Endodermal cell (in vitro differentiated cells): ENCODE data around the gene CASQ2. TPM values are rescaled to one million over a fixed set of nuclear protein-coding genes. Genes with fewer than 3 reads are reported as not detected.

Experiments used
- DNase-seq: peaks from one replicate; pipeline ENCODE4 v3.0.0-alpha.2; 2017
- H3K27ac ChIP-seq: 2 replicates; pipeline ENCODE4 v1.5.1; 2013; ENCODE audit warnings: mild to moderate bottlenecking, low read depth, low read length, moderate library complexity
- H3K27me3 ChIP-seq: 2 replicates; pipeline ENCODE4 v1.6.1; 2013; ENCODE audit warnings: mild to moderate bottlenecking, low read length, moderate library complexity; ENCODE audit not compliant: insufficient read depth, control insufficient read depth, poor library complexity, severe bottlenecking
- H3K36me3 ChIP-seq: 2 replicates; pipeline ENCODE4 v1.7.0; 2013; ENCODE audit warnings: mild to moderate bottlenecking, low read length, moderate library complexity; ENCODE audit not compliant: control insufficient read depth, insufficient read depth
- H3K4me1 ChIP-seq: one replicate; pipeline ENCODE4 v1.7.0; 2013; ENCODE audit warnings: low read length; ENCODE audit not compliant: control insufficient read depth, insufficient read depth
- H3K4me3 ChIP-seq: 2 replicates; pipeline ENCODE4 v1.5.1; 2013; ENCODE audit warnings: mild to moderate bottlenecking, low read length, moderate library complexity
- H3K9ac ChIP-seq: 2 replicates; pipeline ENCODE4 v1.6.1; 2013; ENCODE audit warnings: mild to moderate bottlenecking, low read length, moderate library complexity; ENCODE audit not compliant: poor library complexity, severe bottlenecking; ENCODE audit errors: extremely low read depth
- H3K9me3 ChIP-seq: 2 replicates; pipeline ENCODE4 v1.6.1; 2013; ENCODE audit warnings: mild to moderate bottlenecking, low read length, moderate library complexity; ENCODE audit not compliant: control insufficient read depth
- H3K27ac Mint-ChIP-seq: 2 replicates; pipeline ENCODE4 v1.8.0; 2020; ENCODE audit warnings: mixed read lengths
- H3K27me3 Mint-ChIP-seq: 2 replicates; pipeline ENCODE4 v1.8.0; 2021; ENCODE audit warnings: mild to moderate bottlenecking, mixed read lengths; ENCODE audit not compliant: insufficient read depth
- H3K36me3 Mint-ChIP-seq: 2 replicates; pipeline ENCODE4 v1.8.0; 2020; ENCODE audit warnings: low read depth, mixed read lengths
- H3K4me1 Mint-ChIP-seq: 2 replicates; pipeline ENCODE4 v1.8.0; 2020; ENCODE audit warnings: mixed read lengths
- H3K4me3 Mint-ChIP-seq: 2 replicates; pipeline ENCODE4 v1.8.0; 2020; ENCODE audit warnings: mild to moderate bottlenecking, moderate library complexity, mixed read lengths
- H3K9me3 Mint-ChIP-seq: 2 replicates; pipeline ENCODE4 v1.8.0; 2020; ENCODE audit warnings: mild to moderate bottlenecking, mixed read lengths
- WGBS, 2 experiments: methylation state at CpG; one replicate each; pipeline versions ENCODE4 v1.1.5 to v1.1.7; 2013; ENCODE audit warnings: missing lambda C conversion rate in 2 of 2, mixed read lengths in 1 of 2; ENCODE audit not compliant: insufficient coverage in 1 of 2, insufficient read length in 1 of 2; 5-methylcytosine and 5-hydroxymethylcytosine counted together
- total RNA-seq, 2 donors: library from RNA; stranded (reverse); fragmentation: NEBNext Ultra II Directional in 1 of 2; extraction: Animal tissue kit (Norgen Biotek cat#: 25700) in 1 of 2; gene quantifications; 2 replicates in 1 of 2; 3 replicates in 1 of 2; pipeline ENCODE4 v1.2.1, GENCODE V29; 2021
- TF ChIP-seq, protein P1 (sequence below): fragments of 200-600 bp; sonication (generic); conservative IDR thresholded peaks from 2 replicates; pipeline ENCODE4 v1.5.0; 2021; ENCODE audit warnings: antibody characterized with exemption, mild to moderate bottlenecking

Gene CASQ2
- total RNA-seq, 2 donors from 2014 or later: not detected

DNA sequence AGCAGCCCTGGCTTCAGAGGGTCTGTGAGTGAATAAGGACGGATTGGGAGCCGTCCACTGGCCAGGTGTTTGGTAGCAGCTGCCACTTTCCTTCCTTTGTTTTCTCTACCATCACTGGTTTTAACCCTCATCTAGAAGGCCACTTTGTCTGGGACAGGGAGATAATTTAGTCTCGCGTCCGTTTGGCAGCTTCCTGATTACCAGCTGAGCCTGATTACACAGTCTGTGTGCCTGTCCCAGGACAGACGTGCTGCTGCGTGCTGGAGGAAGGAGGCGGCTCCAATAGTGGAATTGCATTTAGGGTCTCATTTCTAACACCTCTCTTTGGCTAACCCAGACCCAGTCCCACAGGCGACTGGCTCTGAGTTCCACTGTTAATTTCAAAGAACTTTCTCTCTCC is 24.6 kb upstream of the CASQ2 start:
- no peaks in the 10 kb centered on the region for H3K36me3 Mint-ChIP-seq
- no peaks in the 10 kb centered on the region for H3K9me3 Mint-ChIP-seq
- no peak overlapping the region for H3K4me3 ChIP-seq
- WGBS, 2 experiments: 75 to 89% methylated on average over 6 to 9 of the region's 9 CpGs
- H3K27ac Mint-ChIP-seq: no peak overlapping the region
- no peaks in the 10 kb centered on the region for H3K9me3 ChIP-seq
- TF ChIP-seq, protein P1, sequence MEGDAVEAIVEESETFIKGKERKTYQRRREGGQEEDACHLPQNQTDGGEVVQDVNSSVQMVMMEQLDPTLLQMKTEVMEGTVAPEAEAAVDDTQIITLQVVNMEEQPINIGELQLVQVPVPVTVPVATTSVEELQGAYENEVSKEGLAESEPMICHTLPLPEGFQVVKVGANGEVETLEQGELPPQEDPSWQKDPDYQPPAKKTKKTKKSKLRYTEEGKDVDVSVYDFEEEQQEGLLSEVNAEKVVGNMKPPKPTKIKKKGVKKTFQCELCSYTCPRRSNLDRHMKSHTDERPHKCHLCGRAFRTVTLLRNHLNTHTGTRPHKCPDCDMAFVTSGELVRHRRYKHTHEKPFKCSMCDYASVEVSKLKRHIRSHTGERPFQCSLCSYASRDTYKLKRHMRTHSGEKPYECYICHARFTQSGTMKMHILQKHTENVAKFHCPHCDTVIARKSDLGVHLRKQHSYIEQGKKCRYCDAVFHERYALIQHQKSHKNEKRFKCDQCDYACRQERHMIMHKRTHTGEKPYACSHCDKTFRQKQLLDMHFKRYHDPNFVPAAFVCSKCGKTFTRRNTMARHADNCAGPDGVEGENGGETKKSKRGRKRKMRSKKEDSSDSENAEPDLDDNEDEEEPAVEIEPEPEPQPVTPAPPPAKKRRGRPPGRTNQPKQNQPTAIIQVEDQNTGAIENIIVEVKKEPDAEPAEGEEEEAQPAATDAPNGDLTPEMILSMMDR: peak; percentile 55
- no peak overlapping the region for H3K9ac ChIP-seq
- H3K4me1 ChIP-seq: peaks cover 21% of the 10 kb centered on the region
- H3K27me3 Mint-ChIP-seq: no peaks in the 10 kb centered on the region
- H3K4me1 Mint-ChIP-seq: peaks cover 50% of the 10 kb centered on the region
- H3K27me3 ChIP-seq: no peaks in the 10 kb centered on the region
- no peaks in the 10 kb centered on the region for H3K36me3 ChIP-seq
- no peak for DNase-seq
- peak overlapping the region; percentile 70 for H3K27ac ChIP-seq
- no peak overlapping the region for H3K4me3 Mint-ChIP-seq

DNA sequence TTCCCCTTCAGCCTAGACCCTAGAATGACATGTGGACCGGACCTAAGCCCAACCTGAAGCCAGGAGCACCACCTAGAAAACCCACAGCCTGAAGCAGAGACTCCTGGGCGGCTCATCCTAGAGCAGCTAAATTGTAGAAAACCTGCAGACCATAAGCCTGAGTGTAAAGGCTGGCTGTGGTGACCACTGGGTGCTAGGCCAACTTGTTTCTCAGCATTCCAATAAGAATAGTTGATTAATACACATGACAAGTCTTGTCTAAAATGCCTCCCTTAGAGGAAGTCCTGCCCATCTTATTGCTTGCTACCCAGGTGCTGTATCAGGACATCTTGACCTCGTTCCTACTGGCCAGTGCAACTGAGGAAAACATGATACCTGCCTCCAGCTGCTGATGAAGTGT is 23.3 kb upstream of the CASQ2 start:
- no peaks in the 10 kb centered on the region for H3K27me3 Mint-ChIP-seq
- Histone ChIP-seq H3K4me3 (no peak overlapping the region), H3K4me1 (peaks cover 21% of the 10 kb centered on the region), H3K27me3 (no peaks in the 10 kb centered on the region), H3K36me3 (no peaks in the 10 kb centered on the region), H3K9me3 (no peaks in the 10 kb centered on the region), H3K9ac (no peak overlapping the region), H3K27ac (no peak overlapping the region)
- TF ChIP-seq, protein P1: no peak
- peaks cover 5% of the 10 kb centered on the region for H3K9me3 Mint-ChIP-seq
- H3K4me3 Mint-ChIP-seq: no peak overlapping the region
- H3K27ac Mint-ChIP-seq: no peak overlapping the region
- H3K36me3 Mint-ChIP-seq: no peaks in the 10 kb centered on the region
- WGBS, 2 experiments: 89 to 93% methylated on average over 3 of the region's 3 CpGs
- DNase-seq: no peak
- peaks cover 44% of the 10 kb centered on the region for H3K4me1 Mint-ChIP-seq

DNA sequence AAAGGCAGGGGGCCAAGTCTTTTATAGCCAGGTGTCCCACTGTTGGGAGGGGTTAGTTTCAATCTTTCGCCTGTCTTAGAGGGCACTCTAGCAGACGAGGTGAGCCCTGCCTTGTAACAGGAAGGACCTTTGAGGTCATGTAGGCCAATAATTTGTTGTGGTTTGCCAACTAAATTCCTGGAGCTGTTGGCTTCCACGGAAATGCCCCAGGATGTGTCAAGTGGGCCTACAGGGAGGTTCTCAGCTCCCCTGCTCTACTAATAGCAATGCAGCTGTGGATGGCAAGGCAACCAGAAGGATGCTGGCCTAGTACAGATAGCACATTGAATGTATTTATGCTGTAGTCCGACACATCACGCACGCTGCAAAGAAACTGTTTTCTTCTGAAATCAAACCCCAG is 22.3 kb upstream of the CASQ2 start:
- H3K27me3 Mint-ChIP-seq: no peaks in the 10 kb centered on the region
- H3K36me3 ChIP-seq: no peaks in the 10 kb centered on the region
- peaks cover 6% of the 10 kb centered on the region for H3K9me3 Mint-ChIP-seq
- H3K27ac ChIP-seq: no peak overlapping the region
- H3K27ac Mint-ChIP-seq: no peak overlapping the region
- no peaks in the 10 kb centered on the region for H3K36me3 Mint-ChIP-seq
- no peak for DNase-seq
- H3K9me3 ChIP-seq: no peaks in the 10 kb centered on the region
- H3K4me3 Mint-ChIP-seq: no peak overlapping the region
- H3K9ac ChIP-seq: no peak overlapping the region
- H3K4me1 Mint-ChIP-seq: peaks cover 38% of the 10 kb centered on the region
- TF ChIP-seq, protein P1: no peak
- no peak overlapping the region for H3K4me3 ChIP-seq
- 88 to 100% methylated on average over 1 to 6 of the region's 6 CpGs for WGBS, 2 experiments
- H3K4me1 ChIP-seq: peaks cover 15% of the 10 kb centered on the region
- H3K27me3 ChIP-seq: no peaks in the 10 kb centered on the region
